GM18526 (cell line): ENCODE results near the gene SDK2.

Source experiments
- POLR2A ChIP-seq: IDR thresholded peaks from 3 replicates; pipeline ENCODE4 v1.6.1; 2011; ENCODE audit not compliant: insufficient read length; ENCODE audit errors: extremely low read depth

SDK2 gene

DNA sequence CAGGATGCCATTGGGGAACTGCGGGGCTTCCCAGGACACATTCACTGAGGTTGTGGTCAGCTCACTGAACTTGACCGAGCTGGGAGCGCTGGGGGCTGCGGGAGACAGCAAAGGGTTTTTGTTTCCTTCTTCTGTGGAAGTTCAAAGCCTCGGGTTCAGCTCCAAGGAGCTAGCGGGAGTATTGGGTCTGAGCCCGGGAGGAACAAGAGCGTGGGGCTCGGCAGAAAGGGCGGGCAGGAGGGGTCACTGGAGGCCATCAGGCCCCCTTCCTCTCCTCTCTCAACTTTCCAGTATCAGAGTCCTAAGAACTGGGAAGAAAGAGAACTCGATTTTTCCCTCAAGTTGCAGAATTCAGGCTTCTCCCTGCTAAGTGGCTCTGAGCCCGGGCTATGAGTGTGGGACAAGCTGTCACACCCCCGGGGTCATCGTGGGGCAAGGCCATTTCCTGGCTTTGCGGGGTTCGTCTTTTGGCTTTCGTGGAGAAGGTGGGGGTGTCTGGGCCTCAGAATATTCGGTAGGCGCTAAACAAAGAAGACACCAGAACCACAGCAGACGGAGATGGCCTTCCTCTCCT lies 278.9 kb downstream of the SDK2 start:
- TF ChIP-seq POLR2A, result no peak

DNA sequence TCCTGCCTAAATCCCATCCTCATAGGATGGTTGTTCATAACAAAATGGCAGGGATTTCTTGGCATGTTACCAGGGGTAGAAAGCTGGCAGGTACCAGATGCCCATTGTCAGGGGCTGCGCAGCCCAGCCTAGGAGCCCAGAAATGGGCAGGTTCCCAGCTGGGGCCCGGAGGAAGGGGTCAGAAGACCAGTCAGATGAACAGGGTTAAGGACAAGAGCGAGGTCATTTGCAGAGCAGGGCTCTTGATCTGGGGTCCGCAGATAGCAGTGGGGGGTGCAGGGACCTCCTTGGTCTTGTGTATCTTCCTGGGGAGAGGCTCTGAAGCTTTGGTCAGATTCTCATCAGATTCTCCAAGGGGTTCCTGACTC lies 280.1 kb downstream of the SDK2 start:
- no peak for TF ChIP-seq POLR2A

GRCh38 chr17:73363442-73364154 lies 280.6 kb downstream of the SDK2 start:
- no peak for TF ChIP-seq POLR2A

GRCh38 chr17:73362697-73363096 lies 281.5 kb downstream of the SDK2 start:
- TF ChIP-seq POLR2A, result no peak

DNA sequence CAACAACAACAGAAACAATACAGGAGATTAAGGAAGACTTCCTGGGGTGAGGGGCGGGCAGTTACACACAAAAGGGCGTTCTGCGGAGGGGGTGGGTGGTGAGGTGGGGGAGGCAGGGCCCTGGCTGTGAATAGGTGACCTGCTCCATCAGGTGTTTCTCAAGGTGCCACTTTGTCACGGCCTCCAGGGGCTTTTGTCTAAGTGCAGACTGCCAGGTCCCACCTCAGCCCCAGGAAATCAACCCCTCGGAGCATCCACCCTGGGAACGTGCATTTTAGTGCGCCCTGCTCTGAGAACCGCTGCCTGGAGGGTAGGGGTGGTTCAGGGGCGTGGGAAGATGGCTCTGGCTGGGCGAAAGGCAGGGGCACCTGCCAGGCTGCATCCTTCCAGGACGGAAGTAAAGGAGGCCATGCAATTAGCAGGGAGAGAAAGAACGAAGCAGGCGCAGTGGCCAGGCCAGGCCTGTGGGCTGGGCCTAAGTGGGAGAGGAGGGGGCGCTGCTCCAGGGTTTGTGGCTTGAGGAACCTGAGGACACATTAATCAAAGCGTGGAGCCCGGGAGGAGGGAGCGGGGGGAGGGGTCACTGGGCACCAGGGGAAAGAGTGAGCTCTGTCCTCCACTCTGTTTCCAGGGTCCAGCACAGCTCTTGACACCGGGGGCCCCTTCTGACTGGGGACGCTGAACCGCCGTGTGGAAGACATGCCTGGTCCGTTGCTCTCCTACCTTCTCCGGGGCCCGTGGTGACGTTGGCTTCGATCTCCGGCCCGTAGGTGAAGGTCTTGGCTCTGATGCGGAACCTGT lies 283.1 kb downstream of the SDK2 start:
- no peak for TF ChIP-seq POLR2A

GRCh38 chr17:73359987-73360410 lies 284.2 kb downstream of the SDK2 start:
- TF ChIP-seq POLR2A, result no peak

DNA sequence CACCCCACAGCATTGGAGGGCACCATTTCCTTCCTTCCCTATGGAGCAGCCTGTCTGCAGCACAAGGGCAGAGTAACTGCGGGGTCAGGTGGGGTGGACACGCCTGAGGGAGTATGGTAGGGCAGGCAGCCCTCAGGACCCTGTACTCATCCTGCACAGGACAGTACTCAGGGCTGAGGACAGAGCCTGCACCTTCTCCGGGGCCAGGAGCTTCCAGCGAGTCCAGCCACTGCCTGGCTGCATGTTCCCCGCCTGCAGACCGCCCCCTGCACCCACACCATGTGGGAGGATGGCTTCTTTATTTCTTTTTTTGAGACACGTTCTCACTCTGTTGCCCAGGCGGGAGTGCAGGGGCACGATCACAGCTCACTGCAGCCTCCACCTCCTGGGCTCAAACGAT lies 284.9 kb downstream of the SDK2 start:
- no peak for TF ChIP-seq POLR2A

DNA sequence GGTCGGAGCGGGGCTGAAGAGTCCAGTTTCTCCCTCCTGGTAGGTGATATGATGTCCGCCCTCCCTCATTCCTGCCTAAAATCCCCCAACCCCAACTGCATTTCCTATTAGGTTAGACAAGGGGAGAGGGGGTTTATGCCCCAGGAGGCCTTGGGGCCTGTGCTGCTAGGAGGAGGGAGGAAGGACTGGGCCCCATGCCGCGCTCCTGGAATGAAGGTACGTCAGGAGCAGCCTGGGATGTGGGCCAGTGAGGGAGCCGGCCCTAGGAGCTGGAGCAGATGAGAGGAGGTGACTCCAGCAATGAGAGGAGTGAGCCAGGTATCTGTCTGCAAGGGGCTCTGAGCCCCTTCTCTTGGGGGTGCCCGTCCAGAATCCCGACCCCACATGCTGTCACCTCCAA lies 285.6 kb downstream of the SDK2 start:
- no peak for TF ChIP-seq POLR2A

DNA sequence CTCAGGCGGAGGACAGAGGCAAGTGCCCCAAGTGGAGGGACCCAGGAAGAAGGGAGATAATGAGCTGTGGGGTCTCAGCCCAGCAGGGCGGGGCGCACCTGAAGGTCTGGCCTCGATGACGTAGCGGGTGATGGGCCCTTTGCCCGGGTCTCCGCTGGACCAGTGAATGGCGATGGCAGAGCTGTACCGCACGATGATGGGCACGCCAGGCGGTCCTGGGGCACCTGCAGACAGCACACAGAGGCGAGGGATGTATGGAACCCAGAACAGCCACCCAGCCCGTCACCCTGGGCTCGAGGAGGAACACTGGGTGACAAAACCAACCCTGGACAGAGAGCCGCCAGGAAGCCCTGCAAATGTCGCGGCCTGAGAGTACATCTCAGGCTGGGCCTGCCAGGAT lies 286.3 kb downstream of the SDK2 start:
- no peak for TF ChIP-seq POLR2A

GRCh38 chr17:73357318-73357717 lies 286.9 kb downstream of the SDK2 start:
- TF ChIP-seq POLR2A, result no peak

DNA sequence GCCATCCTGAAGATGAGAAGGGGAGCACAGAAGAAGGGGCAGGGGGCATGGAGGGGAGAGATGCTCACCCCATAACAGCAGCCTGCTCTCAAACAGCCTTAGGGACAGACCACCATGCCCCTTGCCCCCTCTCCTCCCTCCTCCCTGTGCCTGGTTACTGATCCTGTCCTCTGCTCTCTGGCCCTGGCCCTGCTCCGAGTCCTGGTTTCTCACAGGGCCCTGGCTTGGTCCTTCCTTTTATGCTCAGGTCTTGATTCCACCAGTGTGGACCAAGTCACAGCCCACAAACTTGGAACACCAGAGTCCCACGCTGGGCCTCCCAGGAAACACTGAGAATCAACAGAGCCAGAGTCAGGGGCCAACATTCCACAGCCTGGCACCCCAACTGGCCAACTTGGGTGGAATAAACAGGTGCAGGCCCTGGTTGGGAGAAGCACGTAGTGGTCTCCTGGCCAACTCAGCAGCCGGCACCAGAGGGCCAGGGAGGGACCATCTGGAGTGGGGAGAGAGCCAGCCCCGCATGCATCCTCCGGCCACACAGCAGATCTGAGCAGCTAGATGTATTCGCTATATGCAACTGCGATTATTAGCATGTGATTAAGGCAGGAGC lies 287.6 kb downstream of the SDK2 start:
- TF ChIP-seq POLR2A, result no peak

DNA sequence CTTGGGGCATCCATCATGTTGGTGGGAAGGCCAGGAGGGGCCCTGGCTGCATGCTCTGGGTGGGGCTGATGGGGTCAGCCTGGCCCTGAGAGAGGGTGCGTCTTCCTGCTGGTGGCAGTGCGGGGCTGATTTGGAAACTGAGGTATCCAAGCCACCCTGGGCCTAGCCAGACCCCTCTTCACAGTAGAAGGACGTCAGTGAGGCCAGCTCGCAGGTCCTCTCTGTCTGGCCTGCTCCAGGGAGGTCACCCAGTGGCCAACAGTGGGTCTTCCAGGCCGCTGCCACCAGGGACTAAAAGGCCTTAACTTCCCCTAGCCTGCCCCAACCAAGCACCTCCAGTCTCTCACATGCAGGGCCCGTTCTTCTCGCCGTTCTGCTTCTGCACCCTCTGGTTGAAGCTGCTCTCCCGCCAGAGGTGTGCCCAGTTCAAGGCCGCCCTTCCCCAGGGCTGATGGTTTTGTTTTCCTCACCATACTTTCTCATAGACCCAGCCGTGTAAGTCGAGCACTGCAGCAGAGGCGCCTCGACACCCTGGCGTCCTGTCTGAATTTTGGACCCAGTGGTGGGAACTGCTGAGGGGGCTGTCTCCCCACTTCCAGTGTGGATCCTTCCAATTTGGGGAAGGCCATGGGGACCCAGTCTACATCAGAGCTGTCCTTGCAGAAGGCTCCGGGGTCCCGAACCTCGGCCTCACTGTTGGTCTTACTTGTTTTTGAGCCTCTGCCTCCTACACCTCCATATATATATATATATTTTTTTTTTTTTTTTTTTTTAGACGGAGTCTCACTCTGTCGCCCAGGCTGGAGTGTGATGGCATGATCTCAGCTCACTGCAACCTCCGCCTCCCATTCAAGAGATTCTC lies 289.6 kb downstream of the SDK2 start:
- TF ChIP-seq POLR2A, result no peak

DNA sequence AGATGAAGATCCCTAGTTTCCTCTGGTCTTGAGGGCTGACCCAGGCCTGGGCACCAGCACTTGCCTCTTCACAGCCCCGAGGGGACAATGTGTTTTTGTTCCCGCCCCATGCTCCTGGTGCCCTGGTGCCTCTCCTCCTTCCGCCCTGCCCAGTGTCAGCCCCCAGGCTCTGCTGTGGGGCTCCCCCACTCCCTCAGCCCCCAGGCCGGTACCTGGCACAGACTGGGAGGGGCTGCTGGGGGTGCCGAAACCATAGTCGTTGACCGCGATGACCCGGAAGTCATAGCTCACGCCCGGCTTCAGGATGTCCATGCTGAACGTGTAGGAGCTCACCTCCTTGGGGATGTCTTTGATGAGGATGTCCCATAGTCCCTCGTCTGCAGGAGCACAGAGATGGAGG lies 292.0 kb downstream of the SDK2 start:
- no peak for TF ChIP-seq POLR2A

- TF ChIP-seq POLR2A, result no peak
Observed at GRCh38 chr17:73351764-73352163, 292.5 kb downstream of the SDK2 start.

DNA sequence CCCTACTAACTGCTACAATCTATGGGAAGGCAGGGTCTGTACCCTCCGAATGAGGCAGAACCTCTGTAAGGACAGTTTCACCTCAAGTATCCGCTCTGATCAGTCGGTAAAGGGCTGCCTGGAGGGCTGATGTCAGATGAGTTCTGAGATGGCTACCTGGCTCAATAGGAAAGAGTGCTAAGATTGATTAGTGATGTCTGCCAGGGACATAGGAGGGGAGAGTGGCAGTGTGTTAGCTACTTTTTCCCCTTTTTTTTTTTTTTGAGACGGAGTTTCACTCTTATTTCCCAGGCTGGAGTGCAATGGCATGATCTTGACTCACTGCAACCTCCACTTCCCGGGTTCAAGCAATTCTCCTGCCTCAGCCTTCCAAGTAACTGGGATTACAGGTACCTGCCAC lies 293.4 kb downstream of the SDK2 start:
- no peak for TF ChIP-seq POLR2A

DNA sequence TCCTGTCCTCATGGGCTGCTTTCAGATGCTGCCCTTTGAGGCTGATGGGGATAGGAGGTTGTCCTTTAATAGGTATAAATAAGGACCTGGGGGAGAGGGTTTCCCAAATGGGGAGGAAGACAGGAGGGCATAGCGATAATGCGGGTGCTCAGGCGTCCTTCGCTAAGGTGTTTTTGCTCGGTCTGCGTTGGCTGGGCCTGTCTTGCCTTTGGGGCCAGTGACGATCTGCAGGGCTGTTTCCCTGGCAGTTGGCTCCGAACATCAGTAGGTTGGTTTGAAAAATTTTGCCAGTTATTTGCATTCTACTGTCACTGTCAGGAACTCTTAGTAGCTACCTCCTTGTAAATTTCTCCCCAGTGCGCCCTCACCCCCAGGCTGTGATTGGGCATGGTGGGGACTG lies 294.6 kb downstream of the SDK2 start:
- no peak for TF ChIP-seq POLR2A

DNA sequence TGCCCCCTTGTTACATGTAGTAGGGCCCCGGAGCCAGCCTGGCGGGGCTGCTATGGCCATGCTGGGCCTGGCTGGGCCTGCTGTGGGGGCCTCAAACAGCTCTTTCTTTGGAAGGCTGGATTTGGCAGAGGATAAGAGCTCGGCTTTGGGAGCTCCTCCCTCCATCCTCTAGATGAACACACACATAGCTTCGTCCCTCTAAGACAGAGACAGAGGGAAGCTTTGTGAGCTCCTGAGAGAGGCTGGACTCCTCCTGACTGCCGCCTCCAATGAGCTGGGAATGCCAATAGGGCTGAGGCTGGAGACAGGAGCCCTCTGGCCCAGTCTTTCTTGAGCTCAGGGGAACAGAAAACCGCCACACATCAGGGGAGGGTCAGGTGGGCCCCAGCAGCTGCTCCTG lies 295.1 kb downstream of the SDK2 start:
- no peak for TF ChIP-seq POLR2A
